Measurements from ENCODE around the gene TECPR1. TPM values are rescaled to one million over a fixed set of nuclear protein-coding genes. Genes with fewer than 3 reads are reported as not detected.

The TECPR1 gene
- 6.3 to 8.6 TPM (median 8.3 TPM) in 5 replicates for total RNA-seq (2022; extraction: Qiagen RNA extraction; ENCODE audit: low read depth)

DNA sequence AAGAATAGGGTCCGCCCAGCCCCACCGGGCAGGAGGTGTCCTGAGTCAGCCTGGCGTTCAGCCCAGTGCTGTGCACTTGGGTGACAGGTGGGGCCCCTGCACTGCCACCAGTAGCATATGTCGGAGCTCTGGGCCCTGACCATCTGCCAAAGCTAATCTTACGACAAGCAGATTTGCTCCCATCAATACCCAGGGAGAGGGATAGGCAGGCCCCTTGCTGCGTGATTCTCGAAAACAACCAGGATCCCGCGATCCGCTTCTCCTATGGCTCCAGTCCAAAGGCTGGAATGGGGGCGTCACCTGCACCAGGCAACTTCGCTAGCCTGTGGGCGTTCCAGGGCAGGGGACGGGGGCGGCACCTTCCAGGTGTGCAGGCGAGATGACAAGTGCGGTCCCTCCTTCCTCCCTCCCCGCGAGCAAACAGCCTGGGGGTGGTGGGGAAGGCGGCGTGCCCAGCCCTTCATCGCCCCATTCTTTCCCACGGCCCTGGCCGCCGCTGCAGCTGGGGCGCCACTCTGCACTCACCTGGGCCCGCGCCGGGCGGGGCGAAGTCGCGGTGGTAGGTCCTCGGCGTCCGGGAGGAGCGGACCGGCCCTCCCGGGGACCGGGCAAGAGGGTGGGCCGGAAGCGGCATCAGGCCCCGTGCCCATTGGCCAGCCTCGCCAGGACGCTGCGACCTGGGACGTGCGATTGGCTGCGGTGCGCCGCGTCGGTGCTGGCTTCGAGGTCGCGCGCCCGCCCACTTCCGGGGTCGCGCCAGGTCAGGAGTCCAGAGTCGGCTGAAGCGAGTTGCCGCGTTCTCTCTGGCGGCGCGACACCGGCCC, at the start of gene TECPR1:
TECPR1 (minus strand) TSS at position 632 of the 824 bp plus-strand sequence. CDS start 6,086 bp downstream, outside the sequence.

GRCh38 chr7:98280791-98281756, 29.0 kb upstream of the TECPR1 start, which contains the start of gene BRI3:
TSS of gene BRI3 (plus strand) at chr7:98281686. CDS start at chr7:98281796, 110 bp downstream.

GRCh38 chr7:98211221-98211675, 40.8 kb downstream of the TECPR1 start, which contains the start of gene BHLHA15:
TSS of gene BHLHA15 (plus strand) at chr7:98211439. CDS start at chr7:98212310, 871 bp downstream.

Other genes with a start within 250 kb of the TECPR1 start
- gene LMTK2, start 145.4 kb downstream of the TECPR1 start, total RNA-seq (2022; extraction: Qiagen RNA extraction; ENCODE audit: low read depth), result 11.0 to 13.5 TPM (median 12.4 TPM) in 5 replicates
- gene BHLHA15, start 40.8 kb downstream of the TECPR1 start, total RNA-seq (2022; extraction: Qiagen RNA extraction; ENCODE audit: low read depth), result 0.44 to 0.66 TPM (median 0.56 TPM) in 5 replicates
- gene BRI3, start 29.5 kb upstream of the TECPR1 start, total RNA-seq (2022; extraction: Qiagen RNA extraction; ENCODE audit: low read depth), result 104 to 168 TPM (median 157 TPM) in 5 replicates
- 47.6 to 59.1 TPM (median 55.6 TPM) in 5 replicates for gene BAIAP2L1, start 148.9 kb upstream of the TECPR1 start, total RNA-seq (2022; extraction: Qiagen RNA extraction; ENCODE audit: low read depth)

Data from A549 treated with DMSO at 1 μM for 4 hours (cell line).